Muscle of back (tissue), 10 donors: ENCODE results near the gene KRTAP13-4. TPM values are rescaled to one million over a fixed set of nuclear protein-coding genes. Genes with fewer than 3 reads are reported as not detected.

Experiments used
- polyA plus RNA-seq, 10 donors: library from polyadenylated mRNA; unstranded; fragments of 120-200 nt; gene quantifications; one replicate each; pipeline ENCODE4 v1.2.1, GENCODE V29; 2013; ENCODE audit not compliant: insufficient read length in 10 of 10

KRTAP13-4 gene
- polyA plus RNA-seq, 10 donors, result not detected

Other genes with a start within 250 kb of the KRTAP13-4 start
- gene CLDN8, start 214.1 kb upstream of the KRTAP13-4 start, polyA plus RNA-seq, result 1 to 10 TPM in 2 of 10 donors, not detected in 8; 3.2 to 6.4 TPM
- not detected for gene KRTAP24-1, start 147.3 kb upstream of the KRTAP13-4 start, polyA plus RNA-seq
- not detected for gene KRTAP25-1, start 140.7 kb upstream of the KRTAP13-4 start, polyA plus RNA-seq
- not detected for gene KRTAP26-1, start 109.9 kb upstream of the KRTAP13-4 start, polyA plus RNA-seq
- not detected for gene KRTAP27-1, start 92.5 kb upstream of the KRTAP13-4 start, polyA plus RNA-seq
- gene KRTAP23-1, start 81.6 kb upstream of the KRTAP13-4 start, polyA plus RNA-seq, result not detected
- not detected for gene KRTAP13-2, start 57.9 kb upstream of the KRTAP13-4 start, polyA plus RNA-seq
- gene KRTAP13-1, start 34.2 kb upstream of the KRTAP13-4 start, polyA plus RNA-seq, result not detected
- not detected for gene KRTAP13-3, start 4.3 kb upstream of the KRTAP13-4 start, polyA plus RNA-seq
- not detected for gene KRTAP15-1, start 10.1 kb downstream of the KRTAP13-4 start, polyA plus RNA-seq
- gene KRTAP19-1, start 50.1 kb downstream of the KRTAP13-4 start, polyA plus RNA-seq, result not detected
- gene KRTAP19-2, start 57.2 kb downstream of the KRTAP13-4 start, polyA plus RNA-seq, result not detected
- gene KRTAP19-3, start 61.8 kb downstream of the KRTAP13-4 start, polyA plus RNA-seq, result not detected
- gene KRTAP19-4, start 66.9 kb downstream of the KRTAP13-4 start, polyA plus RNA-seq, result not detected
- not detected for gene KRTAP19-5, start 71.9 kb downstream of the KRTAP13-4 start, polyA plus RNA-seq
- not detected for gene KRTAP19-6, start 111.6 kb downstream of the KRTAP13-4 start, polyA plus RNA-seq
- gene KRTAP19-7, start 131.1 kb downstream of the KRTAP13-4 start, polyA plus RNA-seq, result not detected
- not detected for gene KRTAP22-2, start 160.2 kb downstream of the KRTAP13-4 start, polyA plus RNA-seq
- gene KRTAP6-3, start 162.2 kb downstream of the KRTAP13-4 start, polyA plus RNA-seq, result not detected
- gene KRTAP6-2, start 168.7 kb downstream of the KRTAP13-4 start, polyA plus RNA-seq, result not detected
- gene KRTAP22-1, start 170.9 kb downstream of the KRTAP13-4 start, polyA plus RNA-seq, result not detected
- not detected for gene KRTAP6-1, start 183.7 kb downstream of the KRTAP13-4 start, polyA plus RNA-seq
- not detected for gene KRTAP20-1, start 186.2 kb downstream of the KRTAP13-4 start, polyA plus RNA-seq
- gene KRTAP20-4, start 190.4 kb downstream of the KRTAP13-4 start, polyA plus RNA-seq, result not detected
- not detected for gene KRTAP20-2, start 205.0 kb downstream of the KRTAP13-4 start, polyA plus RNA-seq
- gene KRTAP20-3, start 212.6 kb downstream of the KRTAP13-4 start, polyA plus RNA-seq, result not detected